GM23338 (cell line): ENCODE measurements around the gene LST1. TPM values are rescaled to one million over a fixed set of nuclear protein-coding genes. Genes with fewer than 3 reads are reported as not detected.
"Not testable (repeated sequence)": the region's sequence is repeated elsewhere in the genome, so short reads cannot be mapped to it uniquely, and the experiment has no call there.

Experiments used
- ATAC-seq: fragments of 200-7000 bp; cut with Tn5 transposase; 3 replicates; pipeline ENCODE4 v1.9.1; 2020
- DNase-seq: peaks from one replicate; pipeline ENCODE4 v3.0.0-alpha.2; 2015; ENCODE audit warnings: low spot score
- H2AFZ ChIP-seq: fragments of 200-600 bp; sonication (generic); 2 replicates; pipeline ENCODE4 v1.8.0; 2016; ENCODE audit warnings: antibody characterized with exemption, mild to moderate bottlenecking, moderate library complexity
- H3F3A ChIP-seq: fragments of 200-600 bp; sonication (generic); replicated peaks from 2 replicates; pipeline ENCODE4 v1.8.0; 2017; ENCODE audit warnings: antibody characterized with exemption, mixed run types, low read depth
- H3K27ac ChIP-seq: fragments of 200-600 bp; sonication (generic); 2 replicates; pipeline ENCODE4 v1.6.1; 2016; ENCODE audit warnings: low read depth
- H3K27me3 ChIP-seq: fragments of 200-600 bp; sonication (generic); 2 replicates; pipeline ENCODE4 v1.8.0; 2016; ENCODE audit warnings: mild to moderate bottlenecking, mixed run types, moderate library complexity; ENCODE audit not compliant: insufficient read depth
- H3K36me3 ChIP-seq: fragments of 200-600 bp; sonication (generic); 2 replicates; pipeline ENCODE4 v1.8.0; 2016; ENCODE audit warnings: mild to moderate bottlenecking; ENCODE audit not compliant: insufficient read depth
- H3K4me1 ChIP-seq: fragments of 200-600 bp; sonication (generic); 2 replicates; pipeline ENCODE4 v1.8.0; 2016; ENCODE audit warnings: mild to moderate bottlenecking, moderate library complexity; ENCODE audit not compliant: insufficient read depth
- H3K4me2 ChIP-seq: fragments of 200-600 bp; sonication (generic); 2 replicates; pipeline ENCODE4 v1.7.1; 2017; ENCODE audit warnings: mixed run types
- H3K4me3 ChIP-seq: fragments of 200-600 bp; sonication (generic); 2 replicates; pipeline ENCODE4 v1.6.1; 2016; ENCODE audit warnings: mixed run types
- H3K79me2 ChIP-seq: fragments of 200-600 bp; sonication (generic); replicated peaks from 2 replicates; pipeline ENCODE4 v1.8.0; 2017; ENCODE audit warnings: mild to moderate bottlenecking; ENCODE audit not compliant: insufficient read depth
- H3K9me2 ChIP-seq: fragments of 200-600 bp; sonication (generic); 2 replicates; pipeline ENCODE4 v1.8.0; 2017; ENCODE audit not compliant: insufficient read depth
- H4K20me1 ChIP-seq: fragments of 200-600 bp; sonication (generic); replicated peaks from 2 replicates; pipeline ENCODE4 v1.8.0; 2017; ENCODE audit warnings: mild to moderate bottlenecking; ENCODE audit not compliant: insufficient read depth
- H3K27ac Mint-ChIP-seq: 2 replicates; pipeline ENCODE4 v1.8.0; 2020; ENCODE audit warnings: inconsistent platforms, mild to moderate bottlenecking, moderate library complexity, mixed read lengths
- H3K27me3 Mint-ChIP-seq: 3 replicates; pipeline ENCODE4 v1.8.0; 2022; ENCODE audit warnings: low read depth, mild to moderate bottlenecking, moderate library complexity, mixed read lengths, inconsistent platforms; ENCODE audit not compliant: insufficient read depth, poor library complexity
- H3K36me3 Mint-ChIP-seq: 3 replicates; pipeline ENCODE4 v1.8.0; 2021; ENCODE audit warnings: low read depth, mild to moderate bottlenecking, inconsistent platforms, moderate library complexity, mixed read lengths
- H3K4me1 Mint-ChIP-seq: 3 replicates; pipeline ENCODE4 v1.8.0; 2020; ENCODE audit warnings: mild to moderate bottlenecking, inconsistent platforms, mixed read lengths
- H3K4me3 Mint-ChIP-seq: 3 replicates; pipeline ENCODE4 v1.8.0; 2021; ENCODE audit warnings: moderate library complexity, mild to moderate bottlenecking, inconsistent platforms, mixed read lengths
- H3K9me3 Mint-ChIP-seq: 3 replicates; pipeline ENCODE4 v1.8.0; 2020; ENCODE audit warnings: moderate library complexity, mild to moderate bottlenecking, inconsistent platforms, mixed read lengths
- CREB1 ChIP-seq: fragments of 250-450 bp; sonication (Bioruptor Pico); IDR thresholded peaks from 2 replicates; pipeline ENCODE4 v1.5.0; 2020; ENCODE audit warnings: low read depth, mild to moderate bottlenecking, moderate library complexity
- CTCF ChIP-seq, 2 experiments: fragments of 200-600 bp in 1 of 2; sonication (generic) in 1 of 2; conservative IDR thresholded peaks; 2 replicates each; pipeline versions ENCODE4 v1.5.1 to v1.6.1; 2016 to 2017; ENCODE audit warnings: antibody characterized with exemption in 2 of 2, low read depth in 2 of 2, mild to moderate bottlenecking in 2 of 2, moderate library complexity in 1 of 2
- EZH2 ChIP-seq: fragments of 200-600 bp; sonication (generic); IDR thresholded peaks from one replicate; pipeline ENCODE4 v1.8.0; 2017; ENCODE audit warnings: antibody characterized with exemption, mild to moderate bottlenecking, low read depth; ENCODE audit not compliant: unreplicated experiment
- NANOG ChIP-seq: IDR thresholded peaks from 2 replicates; pipeline ENCODE4 v1.6.1; 2016; ENCODE audit warnings: antibody characterized with exemption, borderline replicate concordance
- POLR2AphosphoS5 ChIP-seq: IDR thresholded peaks from 2 replicates; pipeline ENCODE4 v1.6.1; 2016; ENCODE audit warnings: antibody characterized with exemption, low read depth
- ZNF114 ChIP-seq: fragments of 250-450 bp; sonication (Bioruptor Pico); IDR thresholded peaks from 2 replicates; pipeline ENCODE4 v1.5.0; 2020; ENCODE audit warnings: mild to moderate bottlenecking, moderate library complexity
- ZNF331 ChIP-seq: fragments of 250-450 bp; sonication (Bioruptor Pico); IDR thresholded peaks from 2 replicates; pipeline ENCODE4 v1.5.0; 2020; ENCODE audit warnings: low read depth, mild to moderate bottlenecking, moderate library complexity
- polyA plus RNA-seq: library from polyadenylated mRNA; unstranded; fragments of >200 nt; fragmentation: Nextera tagmentation; extraction: Ambion mirVana; gene quantifications from 2 replicates; pipeline ENCODE4 v1.2.1, GENCODE V29; 2016
- total RNA-seq: library from RNA; depleted of rRNA; stranded (reverse); fragments of >200 nt; shearing (Covaris generic); gene quantifications from 2 replicates; pipeline ENCODE4 v1.2.3, GENCODE V29; 2014

LST1 gene
- total and polyA plus RNA-seq, 2 experiments from 2014 or later = 0.37 TPM; not detected in 1

- no peak for DNase-seq
- Mint-ChIP-seq H3K4me3 (peak overlapping the region; percentile 76; the same call in 1 of the 3 replicates), H3K36me3 (peaks cover 27% of the 10 kb centered on the region), H3K4me1 (peaks cover 18% of the 10 kb centered on the region), H3K27me3 (peaks cover 5% of the 10 kb centered on the region), H3K9me3 (no peaks in the 10 kb centered on the region), H3K27ac (no peak overlapping the region)
- peaks cover 10% of the 10 kb centered on the region for H3K79me2 ChIP-seq
- H3K36me3 ChIP-seq = 0 out of 2 replicates have a peak, but pooled peaks cover 8% of the 10 kb centered on the region
- no peaks in the 10 kb centered on the region for H3K9me2 ChIP-seq
- 0 out of 2 replicates have a peak, but pooled peaks cover 4% of the 10 kb centered on the region for H3F3A ChIP-seq
- 0 out of 2 replicates have a peak, but pooled peaks cover 7% of the 10 kb centered on the region for H3K4me1 ChIP-seq
- no peak overlapping the region for H2AFZ ChIP-seq
- no peaks in the 10 kb centered on the region for H3K27me3 ChIP-seq
- no peak overlapping the region for H3K4me3 ChIP-seq
- no peak overlapping the region for H3K27ac ChIP-seq
- no peak for TF ChIP-seq CTCF (conservative IDR thresholded peaks at IDR 0.05; ENCODE audit: low read depth in 2 of 2)
- TF ChIP-seq ZNF331 (CRISPR knock-in tag) = no peak
- no peak for TF ChIP-seq NANOG
- TF ChIP-seq POLR2AphosphoS5 = no peak
- TF ChIP-seq ZNF114 (CRISPR knock-in tag) = no peak
- H3K4me2 ChIP-seq = no peak overlapping the region
- no peak for ATAC-seq
- H4K20me1 ChIP-seq = no peaks in the 10 kb centered on the region
Observed at GRCh38 chr6:31548544-31548873, 37.6 kb upstream of the LST1 start.

GRCh38 chr6:31551371-31551770 is 34.7 kb upstream of the LST1 start:
- peak; percentile 66 to 87 for TF ChIP-seq CTCF (conservative IDR thresholded peaks at IDR 0.05; ENCODE audit: low read depth in 2 of 2)
- peaks cover 27% of the 10 kb centered on the region for H3K36me3 Mint-ChIP-seq
- not testable (repeated sequence) for H3K27ac ChIP-seq, H3K4me3 Mint-ChIP-seq, H3K4me3 ChIP-seq, H3K4me1 ChIP-seq, H3K9me2 ChIP-seq, H3F3A ChIP-seq, H3K79me2 ChIP-seq, H4K20me1 ChIP-seq, H3K27ac Mint-ChIP-seq, H3K36me3 ChIP-seq, H3K4me2 ChIP-seq, H3K27me3 ChIP-seq, H3K4me1 Mint-ChIP-seq, H2AFZ ChIP-seq, H3K9me3 Mint-ChIP-seq, H3K27me3 Mint-ChIP-seq
- ATAC-seq (peak; percentile 2; the same call in 2 of the 3 replicates), DNase-seq (peak; percentile 82)

- TF ChIP-seq NANOG (no peak), EZH2 (no peak), ZNF331 (CRISPR knock-in tag) (no peak), CTCF (conservative IDR thresholded peaks at IDR 0.05; ENCODE audit: low read depth in 2 of 2) (no peak), CREB1 (CRISPR knock-in tag) (no peak)
- H3K4me2 ChIP-seq = no peak overlapping the region
- no peak for DNase-seq
- H3K27me3 ChIP-seq = no peaks in the 10 kb centered on the region
- H3K4me3 ChIP-seq = no peak overlapping the region
- no peak for ATAC-seq
- Mint-ChIP-seq H3K4me1 (peaks cover 18% of the 10 kb centered on the region), H3K27ac (no peak overlapping the region), H3K27me3 (peaks cover 5% of the 10 kb centered on the region), H3K4me3 (no peak overlapping the region), H3K9me3 (no peaks in the 10 kb centered on the region; the same call in 2 of the 3 replicates), H3K36me3 (peaks cover 33% of the 10 kb centered on the region)
- H3K4me1 ChIP-seq = peaks cover 3% of the 10 kb centered on the region; the same call in 1 of the 2 replicates
- H3K27ac ChIP-seq = no peak overlapping the region
- H3K79me2 ChIP-seq = no peaks in the 10 kb centered on the region
- H4K20me1 ChIP-seq = no peaks in the 10 kb centered on the region
- H3K9me2 ChIP-seq = no peaks in the 10 kb centered on the region
- no peaks in the 10 kb centered on the region for H3K36me3 ChIP-seq
- no peak overlapping the region for H2AFZ ChIP-seq
- H3F3A ChIP-seq = no peaks in the 10 kb centered on the region
Observed at GRCh38 chr6:31556307-31556706, 29.8 kb upstream of the LST1 start.
